Measurements from ENCODE around the gene PI4K2B.
"Not testable (repeated sequence)": the region's sequence is repeated elsewhere in the genome, so short reads cannot be mapped to it uniquely, and the experiment has no call there.

The PI4K2B gene

DNA sequence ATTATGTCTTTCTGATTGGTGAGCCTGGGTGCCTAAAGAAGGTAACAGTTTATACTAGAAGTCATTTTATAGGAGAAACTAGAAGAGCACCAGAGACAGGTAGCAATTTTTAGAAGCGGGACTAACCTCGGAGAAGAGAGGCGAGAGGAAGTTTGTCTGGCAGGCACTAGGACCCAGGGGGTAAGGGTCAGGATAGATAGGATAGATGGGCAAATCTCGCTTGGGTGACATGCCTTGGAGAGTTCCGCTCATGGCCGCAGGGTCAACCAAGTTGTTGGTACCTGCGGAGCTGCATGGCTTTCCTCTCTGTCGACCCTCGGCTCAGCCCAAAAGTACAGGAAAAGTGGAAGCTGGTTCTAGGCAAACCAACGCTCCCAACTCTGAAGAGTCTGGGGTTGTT is 11.3 kb downstream of the PI4K2B start:
- DNase-seq: no peak

GRCh38 chr4:25246680-25247611 is 13.1 kb downstream of the PI4K2B start:
- DNase-seq: no peak

GRCh38 chr4:25248875-25249274 is 15.0 kb downstream of the PI4K2B start:
- DNase-seq: not testable (repeated sequence)

DNA sequence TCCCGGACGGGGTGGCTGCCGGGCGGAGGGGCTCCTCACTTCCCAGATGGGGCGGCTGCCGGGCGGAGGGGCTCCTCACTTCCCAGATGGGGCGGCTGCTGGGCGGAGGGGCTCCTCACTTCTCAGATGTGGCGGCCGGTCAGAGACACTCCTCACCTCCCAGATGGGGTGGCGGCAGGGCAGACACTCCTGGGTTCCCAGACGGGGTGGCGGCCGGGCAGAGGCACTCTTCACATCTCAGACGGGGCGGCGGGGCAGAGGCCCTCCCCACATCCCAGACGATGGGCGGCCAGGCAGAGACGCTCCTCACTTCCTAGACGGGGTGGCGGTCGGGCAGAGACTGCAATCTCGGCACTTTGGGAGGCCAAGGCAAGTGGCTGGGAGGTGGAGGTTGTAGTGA is 15.7 kb downstream of the PI4K2B start:
- DNase-seq: not testable (repeated sequence)

- DNase-seq: no peak
Observed at GRCh38 chr4:25252230-25253070, 18.6 kb downstream of the PI4K2B start.

- no peak for DNase-seq
Observed at GRCh38 chr4:25253071-25253445, 19.2 kb downstream of the PI4K2B start.

DNA sequence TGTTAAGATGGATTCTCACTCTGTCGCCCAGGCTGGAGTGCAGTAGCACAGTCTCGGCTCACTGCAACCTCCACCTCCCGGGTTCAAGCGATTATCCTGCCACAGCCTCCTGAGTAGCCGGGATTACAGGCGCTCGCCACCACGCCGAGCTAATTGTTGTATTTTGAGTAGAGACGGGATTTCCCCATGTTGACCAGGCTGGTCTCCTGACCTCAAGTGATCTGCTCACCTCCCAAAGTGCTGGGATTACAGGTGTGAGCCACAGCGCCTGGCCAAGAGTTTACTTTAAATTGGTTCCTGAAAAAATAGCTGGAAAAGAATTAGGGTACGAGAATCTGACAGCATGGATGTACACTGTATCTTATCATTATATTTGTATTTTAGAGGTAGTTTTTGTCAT is 20.0 kb downstream of the PI4K2B start:
- DNase-seq: not testable (repeated sequence)

- DNase-seq: no peak
Observed at GRCh38 chr4:25258980-25259578, 25.2 kb downstream of the PI4K2B start.

DNA sequence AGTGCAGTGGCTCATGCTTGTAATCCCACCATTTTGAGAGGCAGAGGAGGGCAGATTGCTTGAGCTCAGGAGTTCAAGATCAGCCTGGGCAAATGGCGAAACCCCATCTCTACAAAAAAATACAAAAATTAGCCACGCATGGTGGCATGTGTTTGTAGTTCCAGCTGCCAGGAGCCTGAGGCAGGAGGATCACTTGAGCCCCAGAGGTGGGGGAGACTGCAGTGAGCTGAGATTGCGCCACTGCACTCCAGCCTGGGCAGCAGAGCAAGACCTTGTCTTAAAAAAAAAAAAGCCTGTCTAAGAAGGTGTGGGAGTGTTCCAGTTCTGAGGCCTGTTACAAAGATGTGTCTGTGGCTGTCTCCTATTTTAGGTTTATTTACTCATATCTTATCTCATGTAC is 38.0 kb downstream of the PI4K2B start:
- no peak for DNase-seq

- no peak for DNase-seq
Observed at GRCh38 chr4:25280210-25280609, 46.4 kb downstream of the PI4K2B start.

DNA sequence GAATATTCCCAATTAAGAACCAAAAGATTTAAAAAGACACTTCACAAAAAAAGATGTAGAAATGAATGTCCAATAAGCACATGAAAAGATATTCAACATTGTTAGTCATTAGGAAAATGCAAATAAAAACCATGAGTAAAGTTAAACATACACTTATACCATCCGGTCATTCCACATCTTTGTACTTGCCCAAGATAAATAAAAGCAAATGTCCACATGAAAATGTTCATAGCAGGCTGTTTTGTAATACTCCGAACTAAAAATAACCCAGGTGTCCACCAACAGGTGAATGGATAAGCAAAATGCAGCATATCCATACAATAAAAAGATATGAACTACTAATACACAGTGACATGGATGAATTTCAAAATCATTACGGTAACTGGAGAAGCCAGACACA is 50.1 kb downstream of the PI4K2B start:
- DNase-seq: no peak

DNA sequence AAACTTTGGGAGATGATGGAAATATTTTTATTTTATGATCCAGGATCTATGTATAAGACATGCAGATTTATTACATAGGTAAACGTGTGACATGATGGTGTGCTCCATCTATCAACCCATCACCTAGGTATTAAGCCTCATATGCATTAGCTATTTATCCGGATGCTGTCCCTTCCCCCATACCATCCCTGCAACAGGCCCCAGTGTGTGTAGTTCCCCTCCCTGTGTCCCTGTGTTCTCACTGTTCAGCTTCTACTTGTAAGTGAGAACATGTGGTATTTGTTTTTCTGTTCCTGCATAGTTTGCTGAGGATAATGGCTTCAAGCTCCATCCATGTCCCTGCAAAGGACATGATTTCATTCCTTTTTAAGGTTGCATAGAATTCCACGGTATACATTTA is 50.6 kb downstream of the PI4K2B start:
- no peak for DNase-seq

- DNase-seq: no peak
Observed at GRCh38 chr4:25290490-25291067, 56.7 kb downstream of the PI4K2B start.

DNA sequence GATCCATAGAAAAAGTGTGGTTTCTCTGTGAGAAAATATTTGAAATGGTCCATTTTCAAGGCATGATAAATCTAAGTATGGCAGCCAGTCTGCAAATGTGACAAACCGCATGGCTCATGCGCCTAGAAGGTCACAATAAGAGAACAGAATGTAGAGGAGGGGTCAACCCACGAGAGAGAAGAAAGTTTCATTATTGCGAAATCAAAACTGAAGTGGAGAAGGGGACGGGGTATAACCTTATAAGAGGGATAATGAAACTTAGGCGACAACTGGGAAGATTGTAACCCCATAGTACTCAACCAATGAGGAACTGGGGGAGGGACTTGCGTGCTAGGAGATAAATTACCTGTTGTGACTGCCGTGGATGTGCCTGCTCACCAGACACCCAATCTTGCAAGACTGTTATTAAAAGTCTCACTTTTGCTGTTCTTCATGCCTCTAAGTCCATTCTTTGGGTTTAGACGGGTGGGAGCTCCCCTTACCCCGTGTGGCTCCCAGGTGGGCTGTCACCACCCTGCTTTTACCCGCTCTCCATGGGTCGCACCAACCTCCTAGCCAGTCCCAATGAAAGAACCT is 57.4 kb downstream of the PI4K2B start:
- DNase-seq: no peak

- no peak for DNase-seq
Observed at GRCh38 chr4:25297528-25298242, 63.9 kb downstream of the PI4K2B start.

DNA sequence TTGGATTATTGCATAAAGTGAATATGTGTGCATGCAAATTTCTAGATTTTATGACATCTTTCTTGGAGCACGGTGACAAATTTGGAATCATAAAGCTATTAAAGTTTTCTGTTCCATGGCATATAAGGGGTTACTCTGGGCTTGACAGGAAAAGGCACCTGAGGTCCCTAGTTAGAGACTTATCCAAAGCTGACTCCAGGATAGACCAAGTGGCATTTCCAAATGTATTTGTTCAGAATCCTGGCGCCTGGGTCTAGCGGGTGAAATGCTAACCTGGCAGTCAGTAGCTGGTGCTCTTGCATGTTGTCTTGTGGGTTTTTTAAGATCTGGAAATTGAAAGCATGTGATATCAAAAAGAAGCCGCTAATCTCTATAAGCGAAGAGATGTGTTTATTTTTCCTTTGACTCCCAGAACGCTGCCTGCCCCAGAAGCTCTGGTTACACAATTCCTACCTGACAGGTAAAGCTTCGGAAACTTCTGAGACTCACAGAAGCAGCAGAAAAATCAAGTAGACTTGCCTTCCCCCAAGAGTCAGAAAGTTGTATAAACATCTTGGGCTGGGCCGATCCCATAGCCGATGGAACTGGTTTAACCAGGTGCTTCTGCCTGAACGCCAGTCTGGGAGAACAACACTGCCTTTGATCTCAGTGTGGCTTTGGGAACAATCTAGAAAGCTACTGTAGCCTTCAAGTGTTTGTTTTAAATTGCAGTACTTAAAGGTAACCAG is 65.8 kb downstream of the PI4K2B start:
- DNase-seq: no peak

GRCh38 chr4:25301471-25301870 is 67.6 kb downstream of the PI4K2B start:
- DNase-seq: no peak

- DNase-seq: no peak
Observed at GRCh38 chr4:25302626-25303025, 68.8 kb downstream of the PI4K2B start.

DNA sequence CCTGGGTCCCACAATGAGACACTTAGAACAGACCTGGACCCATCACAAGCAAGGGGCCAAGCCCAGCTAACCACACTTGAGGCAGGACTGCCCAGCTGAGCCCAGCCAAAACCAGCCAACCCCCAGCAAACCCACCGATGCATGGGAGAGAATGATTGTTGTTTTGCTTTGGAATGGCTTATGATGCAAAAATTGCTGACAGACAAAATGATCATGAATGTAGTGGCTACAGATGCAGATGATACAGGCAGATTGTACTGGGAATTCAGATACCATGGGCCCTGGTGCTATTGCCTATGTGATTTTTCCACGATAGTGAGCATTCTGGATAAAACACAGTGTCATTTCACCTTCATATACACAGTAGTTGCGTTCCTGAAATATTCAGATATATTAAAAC is 69.7 kb downstream of the PI4K2B start:
- no peak for DNase-seq

DNA sequence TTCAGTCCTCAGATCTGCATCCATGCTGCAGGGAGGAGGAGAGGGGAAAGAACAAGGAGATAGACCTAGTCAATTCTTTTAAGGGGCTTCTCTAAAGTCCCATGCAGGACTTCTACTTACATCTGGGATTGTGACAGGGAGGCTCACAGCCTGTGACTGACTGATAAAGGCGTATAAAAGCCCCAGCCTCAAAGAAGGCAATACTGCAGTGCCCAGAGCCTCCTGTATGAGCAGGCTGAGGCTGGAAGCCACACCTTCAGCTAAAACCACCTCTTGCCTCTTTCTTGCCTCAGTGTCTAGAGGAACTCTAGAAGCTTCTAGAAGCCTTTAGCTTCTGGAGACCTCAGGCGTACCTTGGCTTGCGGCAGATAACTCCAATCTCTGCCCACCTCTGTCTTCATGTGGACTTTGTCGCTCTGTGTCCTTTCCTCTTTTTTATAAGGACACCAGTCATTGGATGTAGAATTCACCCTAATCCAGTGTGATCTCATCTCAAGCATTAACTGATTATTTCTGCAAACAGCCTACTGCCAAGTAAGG is 72.8 kb downstream of the PI4K2B start:
- DNase-seq: no peak

DNA sequence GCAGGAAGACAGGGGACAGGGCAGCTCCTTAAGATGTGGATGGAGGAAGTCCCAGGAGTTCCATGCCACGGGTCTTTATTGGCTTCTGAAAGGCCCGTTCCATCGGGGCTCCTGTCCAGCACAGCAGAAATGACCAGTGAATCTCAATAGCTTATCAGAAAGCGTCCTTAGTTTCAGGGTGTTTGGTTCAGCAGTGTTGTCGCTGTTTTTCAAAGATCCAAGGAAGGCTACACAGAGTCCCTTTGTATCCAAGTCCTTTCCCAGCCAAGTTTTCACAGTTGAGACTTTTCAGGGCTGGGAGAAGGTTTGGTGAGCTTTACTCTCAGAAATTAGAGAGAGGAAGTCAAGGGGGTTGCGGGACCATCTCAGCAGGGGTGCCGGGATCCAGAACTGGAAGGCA is 73.8 kb downstream of the PI4K2B start:
- no peak for DNase-seq

All from activated naive CD4-positive, alpha-beta T cell (primary cell).